GM23338 (cell line): ENCODE measurements around the gene STXBP5. TPM values are rescaled to one million over a fixed set of nuclear protein-coding genes. Genes with fewer than 3 reads are reported as not detected.

Experiments used
- ATAC-seq: fragments of 200-7000 bp; cut with Tn5 transposase; 3 replicates; pipeline ENCODE4 v1.9.1; 2020
- DNase-seq: peaks from one replicate; pipeline ENCODE4 v3.0.0-alpha.2; 2015; ENCODE audit warnings: low spot score
- H2AFZ ChIP-seq: fragments of 200-600 bp; sonication (generic); 2 replicates; pipeline ENCODE4 v1.8.0; 2016; ENCODE audit warnings: antibody characterized with exemption, mild to moderate bottlenecking, moderate library complexity
- H3F3A ChIP-seq: fragments of 200-600 bp; sonication (generic); replicated peaks from 2 replicates; pipeline ENCODE4 v1.8.0; 2017; ENCODE audit warnings: antibody characterized with exemption, mixed run types, low read depth
- H3K27ac ChIP-seq: fragments of 200-600 bp; sonication (generic); 2 replicates; pipeline ENCODE4 v1.6.1; 2016; ENCODE audit warnings: low read depth
- H3K27me3 ChIP-seq: fragments of 200-600 bp; sonication (generic); 2 replicates; pipeline ENCODE4 v1.8.0; 2016; ENCODE audit warnings: mild to moderate bottlenecking, mixed run types, moderate library complexity; ENCODE audit not compliant: insufficient read depth
- H3K36me3 ChIP-seq: fragments of 200-600 bp; sonication (generic); 2 replicates; pipeline ENCODE4 v1.8.0; 2016; ENCODE audit warnings: mild to moderate bottlenecking; ENCODE audit not compliant: insufficient read depth
- H3K4me1 ChIP-seq: fragments of 200-600 bp; sonication (generic); 2 replicates; pipeline ENCODE4 v1.8.0; 2016; ENCODE audit warnings: mild to moderate bottlenecking, moderate library complexity; ENCODE audit not compliant: insufficient read depth
- H3K4me2 ChIP-seq: fragments of 200-600 bp; sonication (generic); 2 replicates; pipeline ENCODE4 v1.7.1; 2017; ENCODE audit warnings: mixed run types
- H3K4me3 ChIP-seq: fragments of 200-600 bp; sonication (generic); 2 replicates; pipeline ENCODE4 v1.6.1; 2016; ENCODE audit warnings: mixed run types
- H3K79me2 ChIP-seq: fragments of 200-600 bp; sonication (generic); replicated peaks from 2 replicates; pipeline ENCODE4 v1.8.0; 2017; ENCODE audit warnings: mild to moderate bottlenecking; ENCODE audit not compliant: insufficient read depth
- H3K9me2 ChIP-seq: fragments of 200-600 bp; sonication (generic); 2 replicates; pipeline ENCODE4 v1.8.0; 2017; ENCODE audit not compliant: insufficient read depth
- H4K20me1 ChIP-seq: fragments of 200-600 bp; sonication (generic); replicated peaks from 2 replicates; pipeline ENCODE4 v1.8.0; 2017; ENCODE audit warnings: mild to moderate bottlenecking; ENCODE audit not compliant: insufficient read depth
- H3K27ac Mint-ChIP-seq: 2 replicates; pipeline ENCODE4 v1.8.0; 2020; ENCODE audit warnings: inconsistent platforms, mild to moderate bottlenecking, moderate library complexity, mixed read lengths
- H3K27me3 Mint-ChIP-seq: 3 replicates; pipeline ENCODE4 v1.8.0; 2022; ENCODE audit warnings: low read depth, mild to moderate bottlenecking, moderate library complexity, mixed read lengths, inconsistent platforms; ENCODE audit not compliant: insufficient read depth, poor library complexity
- H3K36me3 Mint-ChIP-seq: 3 replicates; pipeline ENCODE4 v1.8.0; 2021; ENCODE audit warnings: low read depth, mild to moderate bottlenecking, inconsistent platforms, moderate library complexity, mixed read lengths
- H3K4me1 Mint-ChIP-seq: 3 replicates; pipeline ENCODE4 v1.8.0; 2020; ENCODE audit warnings: mild to moderate bottlenecking, inconsistent platforms, mixed read lengths
- H3K4me3 Mint-ChIP-seq: 3 replicates; pipeline ENCODE4 v1.8.0; 2021; ENCODE audit warnings: moderate library complexity, mild to moderate bottlenecking, inconsistent platforms, mixed read lengths
- H3K9me3 Mint-ChIP-seq: 3 replicates; pipeline ENCODE4 v1.8.0; 2020; ENCODE audit warnings: moderate library complexity, mild to moderate bottlenecking, inconsistent platforms, mixed read lengths
- CREB1 ChIP-seq: fragments of 250-450 bp; sonication (Bioruptor Pico); IDR thresholded peaks from 2 replicates; pipeline ENCODE4 v1.5.0; 2020; ENCODE audit warnings: low read depth, mild to moderate bottlenecking, moderate library complexity
- EZH2 ChIP-seq: fragments of 200-600 bp; sonication (generic); IDR thresholded peaks from one replicate; pipeline ENCODE4 v1.8.0; 2017; ENCODE audit warnings: antibody characterized with exemption, mild to moderate bottlenecking, low read depth; ENCODE audit not compliant: unreplicated experiment
- EZH2phosphoT487 ChIP-seq: fragments of 200-600 bp; sonication (generic); IDR thresholded peaks from one replicate; pipeline ENCODE4 v1.8.1; 2018; ENCODE audit warnings: antibody characterized with exemption; ENCODE audit not compliant: unreplicated experiment
- JUNB ChIP-seq: IDR thresholded peaks from one replicate; pipeline ENCODE4 v1.6.1; 2016; ENCODE audit warnings: antibody characterized with exemption; ENCODE audit not compliant: unreplicated experiment
- NANOG ChIP-seq: IDR thresholded peaks from 2 replicates; pipeline ENCODE4 v1.6.1; 2016; ENCODE audit warnings: antibody characterized with exemption, borderline replicate concordance
- POLR2AphosphoS5 ChIP-seq: IDR thresholded peaks from 2 replicates; pipeline ENCODE4 v1.6.1; 2016; ENCODE audit warnings: antibody characterized with exemption, low read depth
- REST ChIP-seq: IDR thresholded peaks from one replicate; pipeline ENCODE4 v1.6.1; 2018; ENCODE audit warnings: antibody characterized with exemption; ENCODE audit not compliant: unreplicated experiment
- STAT1 ChIP-seq: IDR thresholded peaks from one replicate; pipeline ENCODE4 v1.6.1; 2016; ENCODE audit warnings: antibody characterized with exemption; ENCODE audit not compliant: unreplicated experiment
- ZNF114 ChIP-seq: fragments of 250-450 bp; sonication (Bioruptor Pico); IDR thresholded peaks from 2 replicates; pipeline ENCODE4 v1.5.0; 2020; ENCODE audit warnings: mild to moderate bottlenecking, moderate library complexity
- ZNF331 ChIP-seq: fragments of 250-450 bp; sonication (Bioruptor Pico); IDR thresholded peaks from 2 replicates; pipeline ENCODE4 v1.5.0; 2020; ENCODE audit warnings: low read depth, mild to moderate bottlenecking, moderate library complexity
- polyA plus RNA-seq: library from polyadenylated mRNA; unstranded; fragments of >200 nt; fragmentation: Nextera tagmentation; extraction: Ambion mirVana; gene quantifications from 2 replicates; pipeline ENCODE4 v1.2.1, GENCODE V29; 2016
- total RNA-seq: library from RNA; depleted of rRNA; stranded (reverse); fragments of >200 nt; shearing (Covaris generic); gene quantifications from 2 replicates; pipeline ENCODE4 v1.2.3, GENCODE V29; 2014
- TF ChIP-seq, protein P1 (sequence below): fragments of 250-450 bp; sonication (Bioruptor Pico); IDR thresholded peaks from 2 replicates; pipeline ENCODE4 v1.5.0; 2020; ENCODE audit warnings: mild to moderate bottlenecking, moderate library complexity
- TF ChIP-seq, protein P2 (sequence below), 2 experiments: fragments of 200-600 bp in 1 of 2; sonication (generic) in 1 of 2; conservative IDR thresholded peaks; 2 replicates each; pipeline versions ENCODE4 v1.5.1 to v1.6.1; 2016 to 2017; ENCODE audit warnings: antibody characterized with exemption in 2 of 2, low read depth in 2 of 2, mild to moderate bottlenecking in 2 of 2, moderate library complexity in 1 of 2

STXBP5 gene
- total and polyA plus RNA-seq, 2 experiments from 2014 or later, result 3.9 to 17.8 TPM

- no peaks in the 10 kb centered on the region for H3K9me3 Mint-ChIP-seq
- ATAC-seq, result no peak
These were observed 127.2 kb downstream of the STXBP5 start for GRCh38 chr6:147331401-147331800.

DNA sequence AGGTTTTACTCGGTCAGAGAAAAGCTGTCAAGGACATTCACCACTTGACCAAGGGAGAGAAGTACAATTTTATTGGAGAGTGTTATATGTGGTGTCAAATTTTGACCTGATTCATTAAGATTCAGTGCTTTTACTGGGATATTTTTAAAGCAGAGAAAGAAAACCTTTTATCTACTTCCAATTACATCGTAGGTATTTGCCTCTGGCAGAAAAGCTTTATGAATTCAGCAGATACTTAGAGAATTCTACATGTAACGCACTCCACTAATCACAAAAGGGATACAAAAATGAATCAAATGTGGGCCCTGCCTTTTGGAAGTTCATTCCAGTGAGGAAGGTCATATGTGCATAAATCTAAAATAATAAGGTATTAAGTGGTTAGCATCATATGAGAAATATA, 133.7 kb downstream of the STXBP5 start:
- H3K79me2 ChIP-seq, result no peaks in the 10 kb centered on the region
- no peak overlapping the region for H2AFZ ChIP-seq
- no peak overlapping the region for H3K4me2 ChIP-seq
- no peaks in the 10 kb centered on the region for H3F3A ChIP-seq
- Mint-ChIP-seq H3K27ac (no peak overlapping the region), H3K9me3 (no peaks in the 10 kb centered on the region), H3K27me3 (no peaks in the 10 kb centered on the region), H3K36me3 (no peaks in the 10 kb centered on the region), H3K4me1 (peaks cover 3% of the 10 kb centered on the region; the same call in 1 of the 3 replicates), H3K4me3 (no peak overlapping the region)
- no peak for ATAC-seq
- H3K4me1 ChIP-seq, result no peaks in the 10 kb centered on the region
- no peaks in the 10 kb centered on the region for H4K20me1 ChIP-seq
- DNase-seq, result no peak
- H3K9me2 ChIP-seq, result no peaks in the 10 kb centered on the region
- H3K27me3 ChIP-seq, result no peaks in the 10 kb centered on the region
- H3K36me3 ChIP-seq, result no peaks in the 10 kb centered on the region
- no peak overlapping the region for H3K27ac ChIP-seq
- H3K4me3 ChIP-seq, result no peak overlapping the region
- TF ChIP-seq CREB1 (CRISPR knock-in tag) (no peak), EZH2 (no peak), EZH2phosphoT487 (no peak), REST (no peak), POLR2AphosphoS5 (no peak), JUNB (no peak), STAT1 (no peak), NANOG (no peak), ZNF114 (CRISPR knock-in tag) (no peak), ZNF331 (CRISPR knock-in tag) (no peak)
- TF ChIP-seq, protein P1, sequence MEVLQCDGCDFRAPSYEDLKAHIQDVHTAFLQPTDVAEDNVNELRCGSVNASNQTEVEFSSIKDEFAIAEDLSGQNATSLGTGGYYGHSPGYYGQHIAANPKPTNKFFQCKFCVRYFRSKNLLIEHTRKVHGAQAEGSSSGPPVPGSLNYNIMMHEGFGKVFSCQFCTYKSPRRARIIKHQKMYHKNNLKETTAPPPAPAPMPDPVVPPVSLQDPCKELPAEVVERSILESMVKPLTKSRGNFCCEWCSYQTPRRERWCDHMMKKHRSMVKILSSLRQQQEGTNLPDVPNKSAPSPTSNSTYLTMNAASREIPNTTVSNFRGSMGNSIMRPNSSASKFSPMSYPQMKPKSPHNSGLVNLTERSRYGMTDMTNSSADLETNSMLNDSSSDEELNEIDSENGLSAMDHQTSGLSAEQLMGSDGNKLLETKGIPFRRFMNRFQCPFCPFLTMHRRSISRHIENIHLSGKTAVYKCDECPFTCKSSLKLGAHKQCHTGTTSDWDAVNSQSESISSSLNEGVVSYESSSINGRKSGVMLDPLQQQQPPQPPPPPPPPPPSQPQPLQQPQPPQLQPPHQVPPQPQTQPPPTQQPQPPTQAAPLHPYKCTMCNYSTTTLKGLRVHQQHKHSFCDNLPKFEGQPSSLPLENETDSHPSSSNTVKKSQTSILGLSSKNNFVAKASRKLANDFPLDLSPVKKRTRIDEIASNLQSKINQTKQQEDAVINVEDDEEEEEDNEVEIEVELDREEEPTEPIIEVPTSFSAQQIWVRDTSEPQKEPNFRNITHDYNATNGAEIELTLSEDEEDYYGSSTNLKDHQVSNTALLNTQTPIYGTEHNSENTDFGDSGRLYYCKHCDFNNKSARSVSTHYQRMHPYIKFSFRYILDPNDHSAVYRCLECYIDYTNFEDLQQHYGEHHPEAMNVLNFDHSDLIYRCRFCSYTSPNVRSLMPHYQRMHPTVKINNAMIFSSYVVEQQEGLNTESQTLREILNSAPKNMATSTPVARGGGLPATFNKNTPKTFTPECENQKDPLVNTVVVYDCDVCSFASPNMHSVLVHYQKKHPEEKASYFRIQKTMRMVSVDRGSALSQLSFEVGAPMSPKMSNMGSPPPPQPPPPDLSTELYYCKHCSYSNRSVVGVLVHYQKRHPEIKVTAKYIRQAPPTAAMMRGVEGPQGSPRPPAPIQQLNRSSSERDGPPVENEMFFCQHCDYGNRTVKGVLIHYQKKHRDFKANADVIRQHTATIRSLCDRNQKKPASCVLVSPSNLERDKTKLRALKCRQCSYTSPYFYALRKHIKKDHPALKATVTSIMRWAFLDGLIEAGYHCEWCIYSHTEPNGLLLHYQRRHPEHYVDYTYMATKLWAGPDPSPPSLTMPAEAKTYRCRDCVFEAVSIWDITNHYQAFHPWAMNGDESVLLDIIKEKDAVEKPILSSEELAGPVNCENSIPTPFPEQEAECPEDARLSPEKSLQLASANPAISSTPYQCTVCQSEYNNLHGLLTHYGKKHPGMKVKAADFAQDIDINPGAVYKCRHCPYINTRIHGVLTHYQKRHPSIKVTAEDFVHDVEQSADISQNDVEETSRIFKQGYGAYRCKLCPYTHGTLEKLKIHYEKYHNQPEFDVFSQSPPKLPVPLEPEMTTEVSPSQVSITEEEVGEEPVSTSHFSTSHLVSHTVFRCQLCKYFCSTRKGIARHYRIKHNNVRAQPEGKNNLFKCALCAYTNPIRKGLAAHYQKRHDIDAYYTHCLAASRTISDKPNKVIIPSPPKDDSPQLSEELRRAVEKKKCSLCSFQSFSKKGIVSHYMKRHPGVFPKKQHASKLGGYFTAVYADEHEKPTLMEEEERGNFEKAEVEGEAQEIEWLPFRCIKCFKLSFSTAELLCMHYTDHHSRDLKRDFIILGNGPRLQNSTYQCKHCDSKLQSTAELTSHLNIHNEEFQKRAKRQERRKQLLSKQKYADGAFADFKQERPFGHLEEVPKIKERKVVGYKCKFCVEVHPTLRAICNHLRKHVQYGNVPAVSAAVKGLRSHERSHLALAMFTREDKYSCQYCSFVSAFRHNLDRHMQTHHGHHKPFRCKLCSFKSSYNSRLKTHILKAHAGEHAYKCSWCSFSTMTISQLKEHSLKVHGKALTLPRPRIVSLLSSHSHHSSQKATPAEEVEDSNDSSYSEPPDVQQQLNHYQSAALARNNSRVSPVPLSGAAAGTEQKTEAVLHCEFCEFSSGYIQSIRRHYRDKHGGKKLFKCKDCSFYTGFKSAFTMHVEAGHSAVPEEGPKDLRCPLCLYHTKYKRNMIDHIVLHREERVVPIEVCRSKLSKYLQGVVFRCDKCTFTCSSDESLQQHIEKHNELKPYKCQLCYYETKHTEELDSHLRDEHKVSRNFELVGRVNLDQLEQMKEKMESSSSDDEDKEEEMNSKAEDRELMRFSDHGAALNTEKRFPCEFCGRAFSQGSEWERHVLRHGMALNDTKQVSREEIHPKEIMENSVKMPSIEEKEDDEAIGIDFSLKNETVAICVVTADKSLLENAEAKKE, result no peak
- TF ChIP-seq, protein P2, sequence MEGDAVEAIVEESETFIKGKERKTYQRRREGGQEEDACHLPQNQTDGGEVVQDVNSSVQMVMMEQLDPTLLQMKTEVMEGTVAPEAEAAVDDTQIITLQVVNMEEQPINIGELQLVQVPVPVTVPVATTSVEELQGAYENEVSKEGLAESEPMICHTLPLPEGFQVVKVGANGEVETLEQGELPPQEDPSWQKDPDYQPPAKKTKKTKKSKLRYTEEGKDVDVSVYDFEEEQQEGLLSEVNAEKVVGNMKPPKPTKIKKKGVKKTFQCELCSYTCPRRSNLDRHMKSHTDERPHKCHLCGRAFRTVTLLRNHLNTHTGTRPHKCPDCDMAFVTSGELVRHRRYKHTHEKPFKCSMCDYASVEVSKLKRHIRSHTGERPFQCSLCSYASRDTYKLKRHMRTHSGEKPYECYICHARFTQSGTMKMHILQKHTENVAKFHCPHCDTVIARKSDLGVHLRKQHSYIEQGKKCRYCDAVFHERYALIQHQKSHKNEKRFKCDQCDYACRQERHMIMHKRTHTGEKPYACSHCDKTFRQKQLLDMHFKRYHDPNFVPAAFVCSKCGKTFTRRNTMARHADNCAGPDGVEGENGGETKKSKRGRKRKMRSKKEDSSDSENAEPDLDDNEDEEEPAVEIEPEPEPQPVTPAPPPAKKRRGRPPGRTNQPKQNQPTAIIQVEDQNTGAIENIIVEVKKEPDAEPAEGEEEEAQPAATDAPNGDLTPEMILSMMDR (conservative IDR thresholded peaks at IDR 0.05; ENCODE audit: low read depth in 2 of 2), result no peak

More at GRCh38 chr6:147331401-147331800, 127.2 kb downstream of the STXBP5 start:
- Mint-ChIP-seq H3K27ac (no peak overlapping the region), H3K27me3 (no peaks in the 10 kb centered on the region), H3K4me3 (no peak overlapping the region), H3K4me1 (no peaks in the 10 kb centered on the region), H3K36me3 (no peaks in the 10 kb centered on the region)
- Histone ChIP-seq H3K36me3 (no peaks in the 10 kb centered on the region), H3K27ac (no peak overlapping the region), H3K79me2 (no peaks in the 10 kb centered on the region), H3F3A (no peaks in the 10 kb centered on the region), H3K9me2 (no peaks in the 10 kb centered on the region), H2AFZ (no peak overlapping the region), H3K4me1 (no peaks in the 10 kb centered on the region), H4K20me1 (no peaks in the 10 kb centered on the region), H3K27me3 (no peaks in the 10 kb centered on the region), H3K4me3 (no peak overlapping the region), H3K4me2 (no peak overlapping the region)
- no peak for DNase-seq
- no peak for TF ChIP-seq ZNF114 (CRISPR knock-in tag)
